Endothelial cell of umbilical vein (primary cell): Measurements from ENCODE around the gene CTDSPL. TPM values are rescaled to one million over a fixed set of nuclear protein-coding genes. Genes with fewer than 3 reads are reported as not detected.

Source experiments
- BruUV-seq: library from RNA; stranded (reverse); fragments of 400-500 nt; replicated peaks from 2 replicates; lab custom pipeline; 2021; lab: Mats Ljungman, UMichigan
- CTCF ChIA-PET: fragments of 300-600, 350-600 bp; sonication (Branson Sonifier 250); formaldehyde crosslinking; loops from one replicate; lab custom pipeline; 2021; ENCODE audit warnings: antibody characterized with exemption, inconsistent platforms; lab: Charles Lee
- POLR2A ChIA-PET: fragments of 300-600, 350-600 bp; sonication (Branson Sonifier 250); formaldehyde crosslinking; loops from one replicate; lab custom pipeline; 2021; ENCODE audit warnings: antibody characterized with exemption, inconsistent platforms; lab: Charles Lee
- DNase-seq: peaks from one replicate; pipeline ENCODE4 v3.0.0-alpha.2; 2011; ENCODE audit warnings: low read depth, low spot score
- FAIRE-seq: peaks from 2 replicates; lab custom pipeline; 2011; peaks lifted over from hg19 to GRCh38; lab: Jason Lieb, UNC
- H2AFZ ChIP-seq: 2 replicates; pipeline ENCODE4 v1.6.0; 2012; ENCODE audit warnings: low read depth, low read length, control low read depth, inconsistent platforms
- H3K27ac ChIP-seq: 2 replicates; pipeline ENCODE4 v1.5.1; 2011; ENCODE audit warnings: low read depth, mild to moderate bottlenecking, control low read depth, low read length, moderate library complexity; ENCODE audit not compliant: insufficient read depth
- H3K27me3 ChIP-seq, 2 experiments: 2 replicates each; pipeline versions ENCODE4 v1.6.0 to v1.6.1; 2011; ENCODE audit warnings: low read length in 2 of 2, mixed read lengths in 1 of 2; ENCODE audit not compliant: control insufficient read depth in 2 of 2, insufficient read depth in 2 of 2
- H3K36me3 ChIP-seq, 2 experiments: 2 replicates in 1 of 2; 3 replicates in 1 of 2; pipeline ENCODE4 v1.5.1; 2011; ENCODE audit warnings: low read length in 2 of 2, mild to moderate bottlenecking in 1 of 2, moderate library complexity in 1 of 2; ENCODE audit not compliant: control insufficient read depth in 2 of 2, insufficient read depth in 2 of 2; ENCODE audit errors: extremely low read depth in 1 of 2
- H3K4me1 ChIP-seq: 3 replicates; pipeline ENCODE4 v1.5.1; 2011; ENCODE audit warnings: mild to moderate bottlenecking, low read length; ENCODE audit not compliant: control insufficient read depth, insufficient read depth; ENCODE audit errors: extremely low read depth
- H3K4me2 ChIP-seq: 2 replicates; pipeline ENCODE4 v1.6.1; 2011; ENCODE audit warnings: low read length, control low read depth, mixed read lengths; ENCODE audit not compliant: insufficient read depth
- H3K4me3 ChIP-seq, 3 experiments: fragments of 200-600 bp in 1 of 3; sonication (generic), shearing (Covaris generic) in 1 of 3; replicated peaks in 1 of 3; 2 replicates each; pipeline ENCODE4 v1.5.1; 2011 to 2016; ENCODE audit warnings: control low read depth in 3 of 3, low read length in 3 of 3, mild to moderate bottlenecking in 2 of 3, inconsistent platforms in 1 of 3, low read depth in 1 of 3, moderate library complexity in 1 of 3; ENCODE audit not compliant: insufficient read depth in 1 of 3
- H3K79me2 ChIP-seq: 2 replicates; pipeline ENCODE4 v1.6.0; 2012; ENCODE audit warnings: low read length, inconsistent platforms; ENCODE audit not compliant: control insufficient read depth, insufficient read depth
- H3K9ac ChIP-seq: replicated peaks from 2 replicates; pipeline ENCODE3; 2011; ENCODE audit warnings: low read length, control low read depth; ENCODE audit not compliant: insufficient read depth; ENCODE audit errors: extremely low read depth
- H3K9me1 ChIP-seq: replicated peaks from 3 replicates; pipeline ENCODE4 v1.6.0; 2011; ENCODE audit warnings: mild to moderate bottlenecking, low read length; ENCODE audit not compliant: control insufficient read depth, insufficient read depth; ENCODE audit errors: extremely low read depth
- H3K9me3 ChIP-seq: replicated peaks from 2 replicates; pipeline ENCODE4 v1.5.1; 2012; ENCODE audit warnings: low read length, inconsistent platforms; ENCODE audit not compliant: control insufficient read depth, insufficient read depth
- H4K20me1 ChIP-seq: replicated peaks from 2 replicates; pipeline ENCODE3; 2011; ENCODE audit warnings: mild to moderate bottlenecking, low read length; ENCODE audit not compliant: control insufficient read depth, insufficient read depth; ENCODE audit errors: extremely low read depth
- EZH2 ChIP-seq: IDR thresholded peaks from 2 replicates; pipeline ENCODE4 v1.6.1; 2012; ENCODE audit warnings: borderline replicate concordance, low read depth, mild to moderate bottlenecking, moderate library complexity, low read length, inconsistent platforms; ENCODE audit not compliant: severe bottlenecking
- FOS ChIP-seq: IDR thresholded peaks from 2 replicates; pipeline ENCODE4 v1.6.1; 2011; ENCODE audit warnings: mild to moderate bottlenecking, low read length, moderate library complexity, borderline replicate concordance; ENCODE audit not compliant: insufficient read depth
- GATA2 ChIP-seq: IDR thresholded peaks from 2 replicates; pipeline ENCODE4 v1.7.0; 2011; ENCODE audit warnings: low read depth, mild to moderate bottlenecking, moderate library complexity, mixed read lengths, low read length; ENCODE audit not compliant: insufficient read length, insufficient read depth
- JUN ChIP-seq: IDR thresholded peaks from 2 replicates; pipeline ENCODE4 v1.6.1; 2011; ENCODE audit warnings: borderline replicate concordance, low read depth; ENCODE audit not compliant: insufficient read length, insufficient read depth
- MYC ChIP-seq: IDR thresholded peaks from one replicate; pipeline ENCODE4 v1.6.1; 2011; ENCODE audit warnings: mild to moderate bottlenecking, low read depth, low read length
- POLR2A ChIP-seq: IDR thresholded peaks from 2 replicates; pipeline ENCODE4 v1.6.1; 2012; ENCODE audit warnings: low read depth, mild to moderate bottlenecking, control low read depth, low read length
- POLR2AphosphoS5 ChIP-seq: IDR thresholded peaks from 2 replicates; pipeline ENCODE4 v1.6.1; 2012; ENCODE audit warnings: low read depth, mild to moderate bottlenecking, control low read depth, low read length, moderate library complexity; ENCODE audit not compliant: insufficient read depth
- dilution Hi-C: fragments of 300-500 bp; cut with MboI; formaldehyde crosslinking; loops from one replicate; pipeline ENCODE4 v1.15.0; 2019; ENCODE audit warnings: low sequenced_read_pairs; ENCODE audit not compliant: extremely low pct_ligation_motif_present
- intact Hi-C: fragments of 100-400 bp; cut with micrococcal nuclease; formaldehyde crosslinking; loops from one replicate; pipeline ENCODE4 v1.10.0; 2022
- polyA plus RNA-seq, 4 experiments: library from polyadenylated mRNA; depleted of rRNA in 3 of 4; stranded (reverse) in 3 of 4; unstranded in 1 of 4; fragments of >200 nt; gene quantifications; 2 replicates each; pipeline versions ENCODE4 v1.2.1 to v1.2.3, GENCODE V29; 2011 to 2012; ENCODE audit warnings: missing spikeins in 1 of 4
- total RNA-seq: library from RNA; stranded (reverse); gene quantifications from 2 replicates; pipeline ENCODE4 v1.2.3, GENCODE V29; 2021
- TF ChIP-seq, protein P1 (sequence below): IDR thresholded peaks from 2 replicates; pipeline ENCODE4 v1.6.1; 2011; ENCODE audit not compliant: insufficient read depth, insufficient read length
- TF ChIP-seq, protein P2 (sequence below), 2 donors: IDR thresholded peaks; 1 replicate in 1 of 2; 2 replicates in 1 of 2; pipeline ENCODE4 v1.5.1; 2011; ENCODE audit warnings: low read length in 2 of 2, mild to moderate bottlenecking in 2 of 2, moderate library complexity in 2 of 2, control low read depth in 1 of 2, inconsistent platforms in 1 of 2, low read depth in 1 of 2; ENCODE audit not compliant: insufficient read depth in 1 of 2; ENCODE audit errors: extremely low read depth in 1 of 2

The CTDSPL gene
- total and polyA plus RNA-seq, 2 donors (not counting 3 experiments of a cell fraction or from before 2014, with no cell fraction given), result 30.1 to 43.2 TPM

DNA sequence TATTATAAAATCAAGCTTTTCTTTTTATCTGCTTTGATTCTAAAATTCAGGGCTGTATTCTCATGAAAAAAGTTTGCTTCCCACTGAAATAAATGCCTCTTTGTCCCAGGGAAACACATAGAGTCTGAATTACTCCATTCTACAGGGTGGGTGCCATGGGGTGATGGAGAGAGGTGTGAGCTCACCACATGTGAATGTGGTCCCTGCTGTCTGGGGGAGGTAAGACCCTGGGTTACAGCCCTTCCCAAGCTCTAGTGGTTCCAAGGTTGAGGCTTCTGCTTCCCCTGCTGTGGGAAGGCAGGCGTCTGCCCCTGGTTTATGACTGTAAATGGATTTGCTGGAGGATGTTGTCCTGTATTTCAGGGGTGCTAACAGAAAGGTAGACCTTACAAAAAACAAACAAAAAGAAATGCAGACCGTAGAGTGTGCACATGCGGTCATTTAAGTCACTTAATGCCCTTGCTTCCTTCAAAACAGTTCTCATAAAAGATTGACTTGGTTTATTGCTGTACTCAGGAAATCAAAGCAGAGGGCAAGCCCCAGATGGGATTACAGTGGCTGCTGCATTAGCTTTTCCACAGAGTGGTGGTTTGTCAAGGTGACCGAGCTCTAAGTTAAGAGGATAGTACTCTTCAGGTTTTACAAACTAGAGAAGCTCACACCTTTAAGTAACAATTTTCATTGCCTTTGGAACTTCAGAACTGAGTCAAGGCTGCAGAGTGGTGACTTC lies 49.2 kb downstream of the CTDSPL start:
- H3K9me3 ChIP-seq, result no peaks in the 10 kb centered on the region
- no peaks in the 10 kb centered on the region for H3K36me3 ChIP-seq
- no peaks in the 10 kb centered on the region for H3K27me3 ChIP-seq
- H4K20me1 ChIP-seq, result no peaks in the 10 kb centered on the region
- FAIRE-seq (no peak), DNase-seq (peak; percentile 77)
- CTCF ChIA-PET, result interaction anchor here (1.2 to 1.6 kb wide), 6 partner anchors 12 to 64 kb away, joined by 3 to 7 read pairs (median 4); no protein-coding TSS in a partner anchor
- H2AFZ ChIP-seq, result no peak overlapping the region
- no TSS peak for BruUV-seq
- H3K9me1 ChIP-seq, result no peaks in the 10 kb centered on the region
- H3K4me3 ChIP-seq, result no peak overlapping the region
- H3K27ac ChIP-seq, result no peak overlapping the region
- TF ChIP-seq GATA2, result no peak
- no peak for TF ChIP-seq POLR2AphosphoS5
- no peak for TF ChIP-seq MYC
- TF ChIP-seq POLR2A, result no peak
- TF ChIP-seq FOS, result no peak
- TF ChIP-seq, protein P1, sequence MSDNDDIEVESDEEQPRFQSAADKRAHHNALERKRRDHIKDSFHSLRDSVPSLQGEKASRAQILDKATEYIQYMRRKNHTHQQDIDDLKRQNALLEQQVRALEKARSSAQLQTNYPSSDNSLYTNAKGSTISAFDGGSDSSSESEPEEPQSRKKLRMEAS, result no peak
- TF ChIP-seq JUN, result no peak
- TF ChIP-seq, protein P2, sequence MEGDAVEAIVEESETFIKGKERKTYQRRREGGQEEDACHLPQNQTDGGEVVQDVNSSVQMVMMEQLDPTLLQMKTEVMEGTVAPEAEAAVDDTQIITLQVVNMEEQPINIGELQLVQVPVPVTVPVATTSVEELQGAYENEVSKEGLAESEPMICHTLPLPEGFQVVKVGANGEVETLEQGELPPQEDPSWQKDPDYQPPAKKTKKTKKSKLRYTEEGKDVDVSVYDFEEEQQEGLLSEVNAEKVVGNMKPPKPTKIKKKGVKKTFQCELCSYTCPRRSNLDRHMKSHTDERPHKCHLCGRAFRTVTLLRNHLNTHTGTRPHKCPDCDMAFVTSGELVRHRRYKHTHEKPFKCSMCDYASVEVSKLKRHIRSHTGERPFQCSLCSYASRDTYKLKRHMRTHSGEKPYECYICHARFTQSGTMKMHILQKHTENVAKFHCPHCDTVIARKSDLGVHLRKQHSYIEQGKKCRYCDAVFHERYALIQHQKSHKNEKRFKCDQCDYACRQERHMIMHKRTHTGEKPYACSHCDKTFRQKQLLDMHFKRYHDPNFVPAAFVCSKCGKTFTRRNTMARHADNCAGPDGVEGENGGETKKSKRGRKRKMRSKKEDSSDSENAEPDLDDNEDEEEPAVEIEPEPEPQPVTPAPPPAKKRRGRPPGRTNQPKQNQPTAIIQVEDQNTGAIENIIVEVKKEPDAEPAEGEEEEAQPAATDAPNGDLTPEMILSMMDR (IDR thresholded peaks at IDR 0.05; ENCODE audit: extremely low read depth in 1 of 2, insufficient read depth in 1 of 2, low read depth in 1 of 2, low read length in 2 of 2), result no peak
- TF ChIP-seq EZH2, result no peak
- no peak overlapping the region for H3K9ac ChIP-seq
- H3K79me2 ChIP-seq, result no peaks in the 10 kb centered on the region
- peaks cover 26% of the 10 kb centered on the region for H3K4me1 ChIP-seq
- POLR2A ChIA-PET, result no interaction called here
- intact Hi-C loops, result no loop called here
- H3K4me2 ChIP-seq, result no peak overlapping the region
- dilution Hi-C loops, result no loop called here
